Measurements from ENCODE around the gene PFDN2.

PFDN2 gene

DNA sequence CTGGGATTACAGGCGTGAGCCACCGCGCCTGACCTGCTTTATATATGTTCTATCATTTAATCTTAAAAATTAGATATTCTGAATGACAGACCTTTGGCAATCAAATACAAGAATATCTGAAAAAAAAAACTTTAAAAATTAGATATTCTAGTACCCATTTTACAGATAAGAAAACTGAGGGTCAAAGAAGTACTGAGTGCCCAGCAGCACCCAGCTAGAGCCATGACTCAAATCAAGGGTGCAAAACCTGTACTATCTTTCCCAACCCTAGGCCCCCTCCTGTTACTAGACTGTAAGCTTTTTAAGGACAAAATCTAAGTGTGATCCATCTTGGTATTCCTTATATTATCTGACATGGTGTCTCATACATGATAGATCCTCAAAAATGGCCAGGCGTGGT is 56.4 kb downstream of the PFDN2 start:
- FAIRE-seq (no peak), DNase-seq (ENCODE audit: low spot score) (no peak)

- no peak for FAIRE-seq
- DNase-seq (ENCODE audit: low spot score) = no peak
These were observed 58.5 kb downstream of the PFDN2 start for GRCh38 chr1:161059293-161059692.

GRCh38 chr1:161054805-161055204 is 63.0 kb downstream of the PFDN2 start:
- DNase-seq (ENCODE audit: low spot score) (no peak), FAIRE-seq (no peak)

DNA sequence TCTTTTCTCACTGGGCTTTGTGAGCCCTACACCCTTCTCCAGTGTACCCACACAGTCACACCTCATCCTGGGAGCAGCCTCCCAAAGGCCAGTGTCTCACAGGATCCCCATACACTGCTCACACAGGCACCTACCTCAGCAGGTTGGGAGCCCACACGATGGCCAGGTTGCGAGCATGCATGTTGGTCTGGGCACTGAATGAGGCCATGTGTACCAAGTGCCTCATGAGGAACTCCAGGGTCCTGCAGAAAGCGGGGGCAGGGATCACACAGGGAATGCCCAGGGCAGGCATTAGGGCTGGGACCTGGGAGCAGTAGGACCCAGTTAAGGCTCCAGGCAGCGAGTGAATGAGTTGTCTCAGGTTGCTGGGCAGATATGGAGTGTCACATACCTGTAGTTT is 63.6 kb downstream of the PFDN2 start:
- FAIRE-seq (no peak), DNase-seq (ENCODE audit: low spot score) (no peak)

GRCh38 chr1:161052899-161053298 is 64.9 kb downstream of the PFDN2 start:
- no peak for DNase-seq (ENCODE audit: low spot score)
- FAIRE-seq = no peak

- DNase-seq (ENCODE audit: low spot score) (no peak), FAIRE-seq (no peak)
These were observed 66.6 kb downstream of the PFDN2 start for GRCh38 chr1:161051219-161051618.
